HCT116 (cell line): ENCODE results near the gene GFAP. TPM values are rescaled to one million over a fixed set of nuclear protein-coding genes. Genes with fewer than 3 reads are reported as not detected.

Experiments used
- ATAC-seq: fragments of 200-7000 bp; cut with Tn5 transposase; 2 replicates; pipeline ENCODE4 v1.9.1; 2020; ENCODE audit warnings: mild to moderate bottlenecking, moderate library complexity
- BruUV-seq: library from RNA; stranded (reverse); fragments of 400-500 nt; replicated peaks from 2 replicates; lab custom pipeline; 2021; lab: Mats Ljungman, UMichigan
- CTCF ChIA-PET: fragments of 300-600 bp; sonication (Branson Sonifier 250); formaldehyde crosslinking; loops from one replicate; lab custom pipeline; 2021; ENCODE audit warnings: antibody characterized with exemption; lab: Charles Lee
- POLR2A ChIA-PET: fragments of 300-600, 350-600 bp; sonication (Branson Sonifier 250); formaldehyde crosslinking; loops from one replicate; lab custom pipeline; 2021; ENCODE audit warnings: antibody characterized with exemption; lab: Charles Lee
- RAD21 ChIA-PET, 2 experiments: fragments of 300-600 bp; sonication (Branson Sonifier 250); formaldehyde crosslinking; loops; one replicate each; lab custom pipeline; 2023; ENCODE audit warnings: low total read pairs in 2 of 2; ENCODE audit not compliant: uncharacterized antibody in 2 of 2, unreplicated experiment in 2 of 2, low non-redundant PET in 1 of 2; lab: Charles Lee
- DNase-seq: peaks from one replicate; pipeline ENCODE4 v3.0.0-alpha.2; 2010; ENCODE audit warnings: low read depth, low spot score
- H2AFZ ChIP-seq: fragments of 200-600 bp; shearing (Covaris generic), sonication (generic); 2 replicates; pipeline ENCODE4 v1.6.1; 2017; ENCODE audit warnings: low read depth, mixed run types, mixed read lengths, antibody characterized with exemption, low read length; ENCODE audit not compliant: poor library complexity, severe bottlenecking
- H3K27ac ChIP-seq: 2 replicates; pipeline ENCODE4 v1.5.1; 2012; ENCODE audit warnings: low read depth, low read length
- H3K27me3 ChIP-seq: fragments of 200-600 bp; sonication (generic); 2 replicates; pipeline ENCODE4 v1.6.1; 2016; ENCODE audit warnings: mixed run types, low read length, mixed read lengths; ENCODE audit not compliant: insufficient read depth
- H3K36me3 ChIP-seq, 2 experiments: fragments of 200-500 bp in 1 of 2; fragments of 200-600 bp in 1 of 2; sonication (Bioruptor generic) in 1 of 2; sonication (generic) in 1 of 2; 2 replicates each; pipeline versions ENCODE4 v1.5.1 to v1.6.1; 2014 to 2016; ENCODE audit warnings: low read length in 2 of 2, inconsistent platforms in 1 of 2, mixed read lengths in 1 of 2, mixed run types in 1 of 2; ENCODE audit not compliant: insufficient read depth in 2 of 2, control insufficient read depth in 1 of 2
- H3K4me1 ChIP-seq, 2 experiments: fragments of 200-600 bp in 1 of 2; sonication (generic) in 1 of 2; 2 replicates each; pipeline versions ENCODE4 v1.5.1 to v1.6.1; 2012 to 2017; ENCODE audit warnings: low read length in 2 of 2, inconsistent platforms in 1 of 2, mild to moderate bottlenecking in 1 of 2, mixed read lengths in 1 of 2, mixed run types in 1 of 2, moderate library complexity in 1 of 2; ENCODE audit not compliant: insufficient read depth in 2 of 2, control insufficient read depth in 1 of 2
- H3K4me2 ChIP-seq: fragments of 200-600 bp; sonication (generic); 2 replicates; pipeline ENCODE4 v1.6.1; 2017; ENCODE audit warnings: mixed run types, low read length, mixed read lengths
- H3K4me3 ChIP-seq, 2 experiments: fragments of 200-600 bp in 1 of 2; sonication (generic) in 1 of 2; replicated peaks in 1 of 2; 2 replicates each; pipeline ENCODE4 v1.5.1; 2011 to 2016; ENCODE audit warnings: low read length in 2 of 2, control low read depth in 1 of 2, low read depth in 1 of 2, mild to moderate bottlenecking in 1 of 2, mixed read lengths in 1 of 2, mixed run types in 1 of 2
- H3K79me2 ChIP-seq: fragments of 200-600 bp; sonication (generic); 2 replicates; pipeline ENCODE4 v1.6.1; 2017; ENCODE audit warnings: mild to moderate bottlenecking, mixed run types, low read length, moderate library complexity, mixed read lengths; ENCODE audit not compliant: insufficient read depth
- H3K9ac ChIP-seq: fragments of 200-600 bp; sonication (generic); 2 replicates; pipeline ENCODE4 v1.6.1; 2016; ENCODE audit warnings: low read length, mixed read lengths
- H3K9me2 ChIP-seq: fragments of 200-600 bp; sonication (generic), shearing (Covaris generic); 2 replicates; pipeline ENCODE4 v1.6.1; 2017; ENCODE audit warnings: mixed run types, mild to moderate bottlenecking, moderate library complexity; ENCODE audit not compliant: insufficient read depth
- H3K9me3 ChIP-seq, 2 experiments: fragments of 200-500 bp in 1 of 2; fragments of 200-600 bp in 1 of 2; sonication (Bioruptor generic) in 1 of 2; sonication (generic) in 1 of 2; 2 replicates each; pipeline ENCODE4 v1.6.1; 2014 to 2017; ENCODE audit warnings: low read length in 2 of 2, mixed read lengths in 2 of 2, inconsistent platforms in 1 of 2, low read depth in 1 of 2, mild to moderate bottlenecking in 1 of 2, mixed run types in 1 of 2, moderate library complexity in 1 of 2; ENCODE audit not compliant: control insufficient read depth in 1 of 2, insufficient read depth in 1 of 2
- H4K20me1 ChIP-seq: fragments of 200-600 bp; sonication (generic), shearing (Covaris generic); 2 replicates; pipeline ENCODE4 v1.6.1; 2017; ENCODE audit warnings: mixed run types, mild to moderate bottlenecking, moderate library complexity; ENCODE audit not compliant: insufficient read depth
- ATF3 ChIP-seq: IDR thresholded peaks from 2 replicates; pipeline ENCODE4 v1.6.1; 2012
- CBX3 ChIP-seq: IDR thresholded peaks from 2 replicates; pipeline ENCODE4 v1.6.1; 2012; ENCODE audit warnings: low read depth
- CTCF ChIP-seq, 3 experiments: fragments of 200-600 bp in 1 of 3; sonication (generic) in 1 of 3; IDR thresholded peaks in 2 of 3; conservative IDR thresholded peaks in 1 of 3; 2 replicates each; pipeline ENCODE4 v1.5.1; 2012 to 2017; ENCODE audit warnings: low read depth in 2 of 3, low read length in 2 of 3, antibody characterized with exemption in 1 of 3, borderline replicate concordance in 1 of 3, control low read depth in 1 of 3, mild to moderate bottlenecking in 1 of 3, mixed read lengths in 1 of 3, mixed run types in 1 of 3, moderate library complexity in 1 of 3; ENCODE audit not compliant: insufficient read depth in 1 of 3
- EGR1 ChIP-seq: IDR thresholded peaks from 2 replicates; pipeline ENCODE4 v1.6.1; 2012; ENCODE audit warnings: low read depth
- ELF1 ChIP-seq: IDR thresholded peaks from 2 replicates; pipeline ENCODE4 v1.6.1; 2012; ENCODE audit warnings: low read depth, borderline replicate concordance
- MAX ChIP-seq: IDR thresholded peaks from 2 replicates; pipeline ENCODE4 v1.6.1; 2012
- POLR2AphosphoS5 ChIP-seq: IDR thresholded peaks from 2 replicates; pipeline ENCODE4 v1.6.1; 2011; ENCODE audit warnings: mild to moderate bottlenecking, low read depth, low read length, moderate library complexity
- REST ChIP-seq: IDR thresholded peaks from 2 replicates; pipeline ENCODE4 v1.6.1; 2012; ENCODE audit warnings: low read depth
- SP1 ChIP-seq: IDR thresholded peaks from 2 replicates; pipeline ENCODE4 v1.6.1; 2012; ENCODE audit warnings: low read depth
- ZFX ChIP-seq: fragments of 450-650 bp; IDR thresholded peaks from 2 replicates; pipeline ENCODE4 v1.6.1; 2017
- intact Hi-C: fragments of 100-400 bp; cut with micrococcal nuclease; formaldehyde crosslinking; loops from 2 replicates; pipeline ENCODE4 v1.10.0; 2022
- total RNA-seq: library from RNA; stranded (reverse); gene quantifications from one replicate; pipeline ENCODE4 v1.2.1, GENCODE V29; 2021; ENCODE audit not compliant: unreplicated experiment

Gene GFAP
- total RNA-seq, 1 experiment from 2014 or later = not detected

GRCh38 chr17:44956998-44957981, 42.0 kb upstream of the GFAP start:
- Histone ChIP-seq H3K9me2 (no peaks in the 10 kb centered on the region), H3K4me3 (no peak overlapping the region), H3K4me1 (peaks cover 6 to 11% of the 10 kb centered on the region in 2 experiments), H3K36me3 (no peaks in the 10 kb centered on the region), H3K9me3 (no peaks in the 10 kb centered on the region), H3K27ac (no peak overlapping the region), H4K20me1 (no peaks in the 10 kb centered on the region), H3K4me2 (no peak overlapping the region), H2AFZ (no peak overlapping the region), H3K9ac (no peak overlapping the region), H3K27me3 (no peaks in the 10 kb centered on the region), H3K79me2 (no peaks in the 10 kb centered on the region)
- RAD21 ChIA-PET = no interaction called here
- BruUV-seq = no TSS peak
- no peak for TF ChIP-seq MAX
- TF ChIP-seq ELF1 = no peak
- no peak for TF ChIP-seq SP1
- TF ChIP-seq EGR1 = no peak
- TF ChIP-seq ZFX = no peak
- CTCF ChIA-PET = no interaction called here
- DNase-seq = no peak
- intact Hi-C loops = no loop called here
- ATAC-seq = no peak
- POLR2A ChIA-PET = interaction anchor here (0.7 kb wide), 1 partner anchor 493 kb away, joined by 3 read pairs; no protein-coding TSS in a partner anchor

- Histone ChIP-seq H3K4me2 (no peak overlapping the region), H3K4me1 (peaks cover 5 to 9% of the 10 kb centered on the region in 2 experiments), H3K9me3 (no peaks in the 10 kb centered on the region), H3K4me3 (no peak overlapping the region), H2AFZ (no peak overlapping the region), H3K36me3 (no peaks in the 10 kb centered on the region), H3K27ac (no peak overlapping the region), H3K9me2 (no peaks in the 10 kb centered on the region), H3K27me3 (no peaks in the 10 kb centered on the region), H4K20me1 (no peaks in the 10 kb centered on the region), H3K79me2 (no peaks in the 10 kb centered on the region), H3K9ac (no peak overlapping the region)
- ChIA-PET CTCF (no interaction called here), POLR2A (no interaction called here), RAD21 (no interaction called here)
- no peak for ATAC-seq
- BruUV-seq = no TSS peak
- DNase-seq = no peak
- intact Hi-C loops = no loop called here
- TF ChIP-seq CTCF (IDR thresholded peaks at IDR 0.05 in 2 of 3, conservative IDR thresholded peaks at IDR 0.05 in 1 of 3; ENCODE audit: borderline replicate concordance in 1 of 3, insufficient read depth in 1 of 3, low read depth in 2 of 3, low read length in 2 of 3) (no peak), POLR2AphosphoS5 (no peak), ELF1 (no peak), REST (no peak), ATF3 (no peak), CBX3 (no peak)
These were observed 40.5 kb upstream of the GFAP start for GRCh38 chr17:44955674-44956425.
